Mesothelial cell of epicardium (in vitro differentiated cells): ENCODE data around the gene ZNF69. TPM values are rescaled to one million over a fixed set of nuclear protein-coding genes. Genes with fewer than 3 reads are reported as not detected.
A peak's percentile ranks its signal among the peaks of the same experiment; 100 is the strongest.
"Not testable (repeated sequence)": the region's sequence is repeated elsewhere in the genome, so short reads cannot be mapped to it uniquely, and the experiment has no call there.

Experiments used
- DNase-seq, 2 experiments: peaks; one replicate each; pipeline ENCODE4 v3.0.0; 2021; ENCODE audit warnings: low spot score in 2 of 2; ENCODE audit not compliant: unreplicated experiment in 2 of 2
- H3K27ac Mint-ChIP-seq: 2 replicates; pipeline ENCODE4 v1.8.0; 2021; ENCODE audit warnings: mixed read lengths
- H3K27me3 Mint-ChIP-seq: 2 replicates; pipeline ENCODE4 v1.8.0; 2021; ENCODE audit warnings: low read depth, mixed read lengths
- H3K36me3 Mint-ChIP-seq: 2 replicates; pipeline ENCODE4 v1.8.0; 2021; ENCODE audit warnings: mixed read lengths
- H3K4me1 Mint-ChIP-seq: 2 replicates; pipeline ENCODE4 v1.8.0; 2021; ENCODE audit warnings: mixed read lengths
- H3K4me3 Mint-ChIP-seq: 2 replicates; pipeline ENCODE4 v1.8.0; 2021; ENCODE audit warnings: mild to moderate bottlenecking, moderate library complexity, mixed read lengths
- H3K9me3 Mint-ChIP-seq: 2 replicates; pipeline ENCODE4 v1.8.0; 2021; ENCODE audit warnings: mixed read lengths
- CTCF ChIP-seq: fragments of 200-600 bp; sonication (generic); IDR thresholded peaks from one replicate; pipeline ENCODE4 v1.5.0; 2021; ENCODE audit warnings: antibody characterized with exemption; ENCODE audit not compliant: unreplicated experiment
- total RNA-seq: library from RNA; stranded (reverse); gene quantifications from 3 replicates; pipeline ENCODE4 v1.2.1, GENCODE V29; 2021

The ZNF69 gene
- 25.1 to 27.8 TPM (median 27.8 TPM) in 3 replicates for total RNA-seq

GRCh38 chr19:11887611-11888531 is at the start of gene ZNF69:
TSS of gene ZNF69 (plus strand) at chr19:11887782. CDS start at chr19:11887924, 142 bp downstream.
- Mint-ChIP-seq H3K4me3 (peak within 1 kb of the TSS; percentile 95), H3K27me3 (no peaks in the 10 kb centered on the region), H3K9me3 (no peaks in the 10 kb centered on the region), H3K27ac (peak within 1 kb of the TSS; percentile 99), H3K4me1 (peaks cover 29% of the 10 kb centered on the region), H3K36me3 (peaks cover 31% of the 10 kb centered on the region)
- DNase-seq = peak; percentile 76 to 86
- TF ChIP-seq CTCF = no peak

GRCh38 chr19:11843722-11844121 is 43.9 kb upstream of the ZNF69 start:
- Mint-ChIP-seq H3K36me3 (peaks cover 5% of the 10 kb centered on the region), H3K4me1 (no peaks in the 10 kb centered on the region), H3K27me3 (no peaks in the 10 kb centered on the region), H3K4me3 (no peak overlapping the region), H3K9me3 (peaks cover 26% of the 10 kb centered on the region), H3K27ac (no peak overlapping the region)
- DNase-seq = no peak
- TF ChIP-seq CTCF = no peak

- not testable (repeated sequence) for H3K4me3 Mint-ChIP-seq, H3K4me1 Mint-ChIP-seq, H3K36me3 Mint-ChIP-seq, H3K27me3 Mint-ChIP-seq, H3K27ac Mint-ChIP-seq, DNase-seq
- peaks cover 16% of the 10 kb centered on the region for H3K9me3 Mint-ChIP-seq
Measured at GRCh38 chr19:11847615-11848014, 40.0 kb upstream of the ZNF69 start.

GRCh38 chr19:11848200-11848593 is 39.4 kb upstream of the ZNF69 start:
- peaks cover 14% of the 10 kb centered on the region for H3K9me3 Mint-ChIP-seq
- H3K27me3 Mint-ChIP-seq = no peaks in the 10 kb centered on the region
- peaks cover 9% of the 10 kb centered on the region for H3K36me3 Mint-ChIP-seq
- H3K4me1 Mint-ChIP-seq = peaks cover 7% of the 10 kb centered on the region
- H3K4me3 Mint-ChIP-seq = peak overlapping the region; percentile 69
- TF ChIP-seq CTCF = no peak
- no peak for DNase-seq
- H3K27ac Mint-ChIP-seq = no peak overlapping the region

- Mint-ChIP-seq H3K9me3 (peaks cover 11% of the 10 kb centered on the region), H3K27ac (peak within 1 kb of the TSS; percentile 50), H3K4me3 (peak within 1 kb of the TSS; percentile 69)
Measured at GRCh38 chr19:11848594-11849469, 38.8 kb upstream of the ZNF69 start, which contains the start of gene ZNF439. TSS of gene ZNF439 (plus strand) at chr19:11848726. CDS start at chr19:11848868, 142 bp downstream.

GRCh38 chr19:11850289-11850688 is 37.3 kb upstream of the ZNF69 start:
- not testable (repeated sequence) for H3K27ac Mint-ChIP-seq, H3K4me1 Mint-ChIP-seq, H3K27me3 Mint-ChIP-seq, DNase-seq, H3K4me3 Mint-ChIP-seq
- Mint-ChIP-seq H3K36me3 (peaks cover 18% of the 10 kb centered on the region), H3K9me3 (peaks cover 16% of the 10 kb centered on the region)

More at GRCh38 chr19:11848594-11849469, 38.8 kb upstream of the ZNF69 start, which contains the start of gene ZNF439:
- Mint-ChIP-seq H3K36me3 (peaks cover 10% of the 10 kb centered on the region), H3K4me1 (peaks cover 7% of the 10 kb centered on the region), H3K27me3 (no peaks in the 10 kb centered on the region)
- peak; percentile 42 to 59 for DNase-seq
- TF ChIP-seq CTCF = no peak
